ENCODE measurements around the gene SLC30A10.

DNA sequence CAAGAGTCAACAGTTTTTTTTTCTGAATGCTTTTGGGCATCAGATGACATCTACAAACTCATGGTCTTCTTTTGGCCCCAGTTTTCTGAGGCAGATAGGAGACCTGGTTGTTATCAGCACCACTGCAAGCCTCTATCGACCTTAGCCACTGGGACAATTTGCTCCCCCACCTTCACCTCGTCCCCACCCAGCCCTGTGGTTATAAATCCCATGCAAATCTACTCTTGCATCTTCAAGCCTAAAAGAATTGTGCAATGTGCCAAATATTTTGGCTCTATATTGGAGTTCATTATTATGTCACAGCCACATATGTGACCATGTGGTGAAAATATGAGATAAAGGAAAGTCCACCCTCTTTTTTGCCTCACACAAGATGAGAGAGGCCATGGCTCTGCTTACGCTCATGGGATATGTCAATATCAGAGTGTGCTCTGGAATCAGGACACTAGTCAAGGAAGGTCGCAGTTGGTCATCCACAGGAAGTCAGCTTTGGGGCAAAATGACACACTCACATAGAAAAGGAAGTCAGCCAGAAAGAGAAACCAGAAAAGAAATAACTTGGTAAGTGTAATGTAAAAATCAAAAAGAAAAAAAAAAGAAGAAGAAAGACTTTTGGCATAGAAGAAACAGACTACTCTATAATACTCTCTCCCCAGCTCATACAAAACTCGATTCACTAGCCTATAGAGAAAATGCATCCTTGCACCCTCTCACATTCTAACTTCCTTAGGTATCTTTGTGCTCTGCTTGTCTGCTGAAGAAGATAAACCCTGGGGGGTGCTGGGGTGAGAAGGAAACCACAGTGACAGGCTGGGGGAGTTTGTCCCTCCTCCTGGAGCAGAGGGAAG lies 21.2 kb downstream of the SLC30A10 start:
- TF ChIP-seq HOXA7 (CRISPR knock-in tag; IDR thresholded peaks at IDR 0.05) (no peak), ZNF484 (CRISPR knock-in tag; IDR thresholded peaks at IDR 0.05; ENCODE audit: borderline replicate concordance, low read depth) (no peak)
- TF ChIP-seq, protein P1, sequence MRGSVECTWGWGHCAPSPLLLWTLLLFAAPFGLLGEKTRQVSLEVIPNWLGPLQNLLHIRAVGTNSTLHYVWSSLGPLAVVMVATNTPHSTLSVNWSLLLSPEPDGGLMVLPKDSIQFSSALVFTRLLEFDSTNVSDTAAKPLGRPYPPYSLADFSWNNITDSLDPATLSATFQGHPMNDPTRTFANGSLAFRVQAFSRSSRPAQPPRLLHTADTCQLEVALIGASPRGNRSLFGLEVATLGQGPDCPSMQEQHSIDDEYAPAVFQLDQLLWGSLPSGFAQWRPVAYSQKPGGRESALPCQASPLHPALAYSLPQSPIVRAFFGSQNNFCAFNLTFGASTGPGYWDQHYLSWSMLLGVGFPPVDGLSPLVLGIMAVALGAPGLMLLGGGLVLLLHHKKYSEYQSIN (CRISPR knock-in tag; IDR thresholded peaks at IDR 0.05; ENCODE audit: borderline replicate concordance), result no peak
